ENCODE results near the gene USP5.
"Not testable (repeated sequence)": the region's sequence is repeated elsewhere in the genome, so short reads cannot be mapped to it uniquely, and the experiment has no call there.

- not testable (repeated sequence) for TF ChIP-seq POLR2A (IDR thresholded peaks at IDR 0.05; ENCODE audit: extremely low read depth, insufficient read length); CTCF (IDR thresholded peaks at IDR 0.05; ENCODE audit: low read depth, low read length); MYC (IDR thresholded peaks at IDR 0.05; ENCODE audit: low read depth, low read length); MAX (IDR thresholded peaks at IDR 0.05; ENCODE audit: low read depth, low read length)
These were observed 40.7 kb downstream of the USP5 start for GRCh38 chr12:6892683-6893082.

All from NB4 (cell line).